KMS-11 (cell line): ENCODE data around the gene UCK2.
"Not testable (repeated sequence)": the region's sequence is repeated elsewhere in the genome, so short reads cannot be mapped to it uniquely, and the experiment has no call there.

ENCODE experiments used
- H2AFZ ChIP-seq: fragments of 200-600 bp; sonication (generic); 2 replicates; pipeline ENCODE4 v1.6.1; 2016; ENCODE audit warnings: antibody characterized with exemption, mixed run types, low read depth
- H3K27ac ChIP-seq: fragments of 200-600 bp; sonication (generic); 2 replicates; pipeline ENCODE4 v1.6.1; 2016; ENCODE audit warnings: mild to moderate bottlenecking, mixed run types
- H3K27me3 ChIP-seq: fragments of 200-600 bp; sonication (generic); 2 replicates; pipeline ENCODE4 v1.6.1; 2017; ENCODE audit warnings: mild to moderate bottlenecking, low read depth, mixed run types, moderate library complexity; ENCODE audit not compliant: insufficient read depth
- H3K36me3 ChIP-seq: fragments of 200-600 bp; sonication (generic); 2 replicates; pipeline ENCODE4 v1.6.1; 2017; ENCODE audit warnings: mild to moderate bottlenecking, mixed run types; ENCODE audit not compliant: insufficient read depth
- H3K4me1 ChIP-seq: fragments of 200-600 bp; sonication (generic); 2 replicates; pipeline ENCODE4 v1.6.1; 2016; ENCODE audit warnings: mild to moderate bottlenecking, low read depth, mixed run types; ENCODE audit not compliant: poor library complexity, severe bottlenecking
- H3K4me2 ChIP-seq: fragments of 200-600 bp; sonication (generic); 2 replicates; pipeline ENCODE4 v1.7.0; 2016; ENCODE audit warnings: mild to moderate bottlenecking, mixed run types
- H3K4me3 ChIP-seq: fragments of 200-600 bp; sonication (generic); IDR thresholded peaks from 2 replicates; pipeline ENCODE4 v1.6.1; 2017; ENCODE audit warnings: low read depth, low read length, mixed read lengths; ENCODE audit not compliant: insufficient read depth
- H3K79me2 ChIP-seq: fragments of 200-600 bp; sonication (generic); 2 replicates; pipeline ENCODE4 v1.6.1; 2016; ENCODE audit warnings: low read depth, mixed run types; ENCODE audit not compliant: insufficient read depth
- H3K9ac ChIP-seq: fragments of 200-600 bp; sonication (generic); 2 replicates; pipeline ENCODE4 v1.6.1; 2016; ENCODE audit warnings: mild to moderate bottlenecking, mixed run types
- H4K20me1 ChIP-seq: fragments of 200-600 bp; sonication (generic); 2 replicates; pipeline ENCODE4 v1.6.1; 2016; ENCODE audit warnings: mild to moderate bottlenecking, mixed run types; ENCODE audit not compliant: insufficient read depth
- TF ChIP-seq, protein P1 (sequence below): fragments of 200-600 bp; sonication (generic); conservative IDR thresholded peaks from 2 replicates; pipeline ENCODE4 v1.6.1; 2017; ENCODE audit warnings: low read depth, mild to moderate bottlenecking, antibody characterized with exemption, low read length, moderate library complexity, mixed read lengths

The UCK2 gene

GRCh38 chr1:165795894-165796293, 31.5 kb upstream of the UCK2 start:
- no peak overlapping the region for H2AFZ ChIP-seq
- no peaks in the 10 kb centered on the region for H3K79me2 ChIP-seq
- H3K4me2 ChIP-seq: no peak overlapping the region
- no peak overlapping the region for H3K4me3 ChIP-seq
- H3K27ac ChIP-seq: no peak overlapping the region
- no peaks in the 10 kb centered on the region for H4K20me1 ChIP-seq
- H3K27me3 ChIP-seq: no peaks in the 10 kb centered on the region
- H3K4me1 ChIP-seq: no peaks in the 10 kb centered on the region
- no peak overlapping the region for H3K9ac ChIP-seq
- no peaks in the 10 kb centered on the region for H3K36me3 ChIP-seq
- TF ChIP-seq, protein P1, sequence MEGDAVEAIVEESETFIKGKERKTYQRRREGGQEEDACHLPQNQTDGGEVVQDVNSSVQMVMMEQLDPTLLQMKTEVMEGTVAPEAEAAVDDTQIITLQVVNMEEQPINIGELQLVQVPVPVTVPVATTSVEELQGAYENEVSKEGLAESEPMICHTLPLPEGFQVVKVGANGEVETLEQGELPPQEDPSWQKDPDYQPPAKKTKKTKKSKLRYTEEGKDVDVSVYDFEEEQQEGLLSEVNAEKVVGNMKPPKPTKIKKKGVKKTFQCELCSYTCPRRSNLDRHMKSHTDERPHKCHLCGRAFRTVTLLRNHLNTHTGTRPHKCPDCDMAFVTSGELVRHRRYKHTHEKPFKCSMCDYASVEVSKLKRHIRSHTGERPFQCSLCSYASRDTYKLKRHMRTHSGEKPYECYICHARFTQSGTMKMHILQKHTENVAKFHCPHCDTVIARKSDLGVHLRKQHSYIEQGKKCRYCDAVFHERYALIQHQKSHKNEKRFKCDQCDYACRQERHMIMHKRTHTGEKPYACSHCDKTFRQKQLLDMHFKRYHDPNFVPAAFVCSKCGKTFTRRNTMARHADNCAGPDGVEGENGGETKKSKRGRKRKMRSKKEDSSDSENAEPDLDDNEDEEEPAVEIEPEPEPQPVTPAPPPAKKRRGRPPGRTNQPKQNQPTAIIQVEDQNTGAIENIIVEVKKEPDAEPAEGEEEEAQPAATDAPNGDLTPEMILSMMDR: no peak

GRCh38 chr1:165799387-165799786, 28.0 kb upstream of the UCK2 start:
- Histone ChIP-seq H3K4me1 (no peaks in the 10 kb centered on the region), H4K20me1 (no peaks in the 10 kb centered on the region), H3K4me3 (no peak overlapping the region), H2AFZ (no peak overlapping the region), H3K4me2 (no peak overlapping the region), H3K27ac (no peak overlapping the region), H3K27me3 (no peaks in the 10 kb centered on the region), H3K36me3 (no peaks in the 10 kb centered on the region), H3K9ac (no peak overlapping the region), H3K79me2 (no peaks in the 10 kb centered on the region)
- TF ChIP-seq, protein P1: no peak

DNA sequence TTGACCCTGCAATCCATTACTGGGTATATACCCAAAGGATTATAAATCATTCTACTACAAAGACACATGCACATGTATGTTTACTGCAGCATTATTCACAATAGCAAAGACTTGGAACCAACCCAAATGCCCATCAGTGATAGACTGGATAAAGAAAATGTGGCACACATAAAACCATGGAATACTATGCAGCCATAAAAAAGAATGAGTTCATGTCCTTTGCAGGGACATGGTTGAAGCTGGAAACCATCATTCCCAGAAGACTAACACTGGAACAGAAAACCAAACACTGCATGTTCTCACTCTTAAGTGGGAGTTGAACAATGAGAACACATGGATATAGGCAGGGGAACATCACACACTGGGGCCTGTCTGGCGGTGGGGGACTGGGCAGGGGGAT, 22.9 kb upstream of the UCK2 start:
- H3K4me2 ChIP-seq, H3K36me3 ChIP-seq, H3K79me2 ChIP-seq, H4K20me1 ChIP-seq, H3K27me3 ChIP-seq, H3K9ac ChIP-seq, H3K4me3 ChIP-seq, H3K4me1 ChIP-seq, H2AFZ ChIP-seq, H3K27ac ChIP-seq: not testable (repeated sequence)

DNA sequence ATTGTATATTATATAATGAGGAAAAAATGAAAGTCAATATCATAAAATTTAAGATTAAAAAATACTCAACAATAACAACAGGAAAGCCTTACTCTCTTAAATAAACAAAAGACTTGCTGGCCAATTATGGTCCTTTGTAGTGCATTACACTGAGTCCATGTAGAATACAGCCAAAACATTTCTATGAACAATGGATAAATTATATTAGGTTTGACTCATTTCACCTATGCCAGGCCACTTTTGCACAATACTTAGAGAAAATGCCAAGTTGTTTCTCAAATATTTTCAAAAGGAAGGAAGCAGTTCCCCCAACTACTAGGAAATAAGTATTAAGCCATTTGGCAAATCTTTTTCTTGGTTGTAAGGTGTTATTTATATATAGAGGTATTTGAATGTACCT, 19.8 kb upstream of the UCK2 start:
- TF ChIP-seq, protein P1: no peak
- H4K20me1 ChIP-seq: no peaks in the 10 kb centered on the region
- no peak overlapping the region for H3K9ac ChIP-seq
- no peaks in the 10 kb centered on the region for H3K4me1 ChIP-seq
- no peak overlapping the region for H3K4me3 ChIP-seq
- no peaks in the 10 kb centered on the region for H3K79me2 ChIP-seq
- no peaks in the 10 kb centered on the region for H3K27me3 ChIP-seq
- H3K27ac ChIP-seq: no peak overlapping the region
- H3K4me2 ChIP-seq: no peak overlapping the region
- H2AFZ ChIP-seq: no peak overlapping the region
- no peaks in the 10 kb centered on the region for H3K36me3 ChIP-seq

DNA sequence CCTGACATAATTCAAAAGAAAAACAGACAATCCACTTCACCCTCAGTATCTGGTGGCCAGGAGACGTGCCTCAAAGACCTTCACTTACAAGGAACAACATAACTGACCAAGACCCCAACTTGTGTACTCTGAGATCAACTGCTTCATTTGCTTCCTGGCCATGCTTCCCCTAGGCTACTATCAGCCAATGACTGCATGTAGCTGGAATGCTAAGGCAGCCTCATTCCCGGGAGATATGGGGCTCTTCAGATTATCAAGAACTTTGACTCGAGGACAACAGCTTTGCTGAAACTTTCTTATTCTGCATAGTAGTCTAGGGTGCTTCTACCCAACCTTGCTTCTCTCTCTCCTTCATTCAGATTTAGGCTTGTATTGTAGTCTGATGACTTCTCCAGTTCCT, 11.7 kb upstream of the UCK2 start:
- no peak overlapping the region for H3K4me2 ChIP-seq
- no peak overlapping the region for H3K4me3 ChIP-seq
- 0 out of 2 replicates have a peak, but pooled peaks cover under 1% of the 10 kb centered on the region for H3K27me3 ChIP-seq
- no peak overlapping the region for H3K9ac ChIP-seq
- TF ChIP-seq, protein P1: no peak
- no peaks in the 10 kb centered on the region for H3K36me3 ChIP-seq
- H3K79me2 ChIP-seq: no peaks in the 10 kb centered on the region
- H3K4me1 ChIP-seq: no peaks in the 10 kb centered on the region
- no peak overlapping the region for H2AFZ ChIP-seq
- H4K20me1 ChIP-seq: no peaks in the 10 kb centered on the region
- no peak overlapping the region for H3K27ac ChIP-seq
